Stimulated activated CD4-positive, alpha-beta T cell treated with anti-CD3 and anti-CD28 coated beads, Interleukin-12 subunit alpha, Interleukin-12 subunit beta, amount 100 ng/mL, for 4 hours (primary cell): Measurements from ENCODE around the gene C2orf68.
"Not testable (repeated sequence)": the region's sequence is repeated elsewhere in the genome, so short reads cannot be mapped to it uniquely, and the experiment has no call there.

Experiments used
- DNase-seq: peaks from one replicate; pipeline ENCODE4 v3.0.0-alpha.2; 2020

Gene C2orf68

DNA sequence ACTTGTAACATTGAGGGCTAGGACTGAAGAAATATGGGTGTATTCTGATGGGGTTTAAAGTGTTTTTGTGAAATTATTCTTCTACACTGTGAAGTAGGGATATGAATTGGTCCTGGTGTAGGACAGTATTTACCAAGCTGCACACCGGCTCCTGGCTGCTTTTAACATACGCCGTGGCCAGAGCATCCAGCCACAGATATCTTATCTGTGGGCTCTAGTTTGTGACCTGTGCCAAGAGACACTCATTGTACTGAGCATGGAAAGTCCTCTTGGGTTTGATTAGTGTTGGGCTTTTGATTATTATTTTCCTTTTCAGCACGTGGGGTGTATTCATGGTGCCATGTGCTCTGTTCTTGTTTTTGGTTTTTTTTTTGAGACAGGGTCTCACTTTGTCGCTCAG, 12.1 kb upstream of the C2orf68 start:
- no peak for DNase-seq

- DNase-seq, result no peak
Measured at GRCh38 chr2:85621338-85621737, 9.5 kb upstream of the C2orf68 start.

GRCh38 chr2:85619617-85620016, 7.8 kb upstream of the C2orf68 start:
- DNase-seq, result no peak

- not testable (repeated sequence) for DNase-seq
Measured at GRCh38 chr2:85617723-85618122, 5.9 kb upstream of the C2orf68 start.

- no peak for DNase-seq
Measured at GRCh38 chr2:85615413-85615728, 3.5 kb upstream of the C2orf68 start.

GRCh38 chr2:85614757-85615156, 2.9 kb upstream of the C2orf68 start:
- DNase-seq, result not testable (repeated sequence)

- DNase-seq, result no peak
Measured at GRCh38 chr2:85613717-85614515, 2.0 kb upstream of the C2orf68 start.

GRCh38 chr2:85611217-85611704, 605 bp downstream of the C2orf68 start:
- no peak for DNase-seq

DNA sequence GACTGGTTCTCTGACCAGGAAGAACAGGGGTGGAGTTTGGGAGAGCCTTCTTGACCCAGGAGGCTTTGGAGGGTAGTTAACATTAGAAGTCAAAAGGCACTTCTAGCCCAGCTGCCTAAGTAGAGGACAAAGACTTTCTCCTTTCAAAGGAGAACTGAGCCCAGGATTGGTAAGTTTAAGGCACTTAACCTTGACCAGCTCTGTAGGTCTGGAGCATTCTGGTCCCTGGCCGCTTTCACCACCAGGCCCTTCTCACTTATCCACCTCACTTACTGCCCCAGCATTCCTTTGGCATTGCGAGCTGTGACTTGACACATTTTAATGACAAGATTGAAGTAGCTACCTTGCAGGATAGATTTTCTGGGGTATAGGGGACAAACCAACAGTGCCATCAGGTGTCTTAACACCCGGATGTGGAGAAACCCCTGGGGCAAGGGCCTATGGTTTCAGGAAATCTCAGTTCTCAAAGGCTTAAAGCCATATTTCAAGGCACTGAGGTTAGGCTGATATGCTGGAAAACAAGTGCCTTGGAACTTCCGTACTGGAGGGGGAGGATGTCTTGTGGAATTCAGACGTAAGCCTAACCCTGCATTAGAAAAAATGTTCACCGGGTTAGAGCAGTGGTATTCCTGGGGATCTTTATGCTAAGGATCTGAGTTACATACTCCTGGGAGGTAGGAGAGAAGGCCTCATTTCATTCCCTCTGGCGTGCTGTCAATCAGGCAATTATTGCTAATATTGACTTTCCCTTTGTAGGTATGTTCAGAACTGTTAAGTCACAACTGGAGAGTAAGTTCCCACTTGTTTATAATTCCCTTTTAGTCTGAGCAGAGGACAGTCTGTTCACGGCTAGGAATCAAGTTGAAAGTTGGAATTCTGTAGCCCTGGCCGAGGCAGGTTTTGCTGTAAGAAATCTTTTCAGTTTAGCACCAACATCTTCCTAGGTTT, 4.3 kb downstream of the C2orf68 start:
- DNase-seq, result no peak

DNA sequence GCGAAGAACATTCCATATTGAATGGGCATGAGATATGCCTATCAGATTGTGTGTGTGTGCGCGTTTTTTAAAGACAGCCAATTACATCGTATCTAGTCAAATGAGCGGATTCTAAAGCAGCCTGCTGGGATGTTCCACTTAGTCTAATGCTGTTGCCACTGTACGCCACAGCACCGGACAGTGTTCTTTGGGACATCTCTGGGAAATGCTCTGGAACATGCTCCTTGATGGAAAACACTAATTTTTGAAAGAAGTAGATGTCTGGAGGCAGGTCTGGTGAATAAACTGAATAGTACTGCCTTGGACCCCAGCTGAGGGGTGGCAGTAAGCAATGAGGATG, 5.8 kb downstream of the C2orf68 start:
- DNase-seq, result no peak

GRCh38 chr2:85605406-85606115, 6.3 kb downstream of the C2orf68 start:
- no peak for DNase-seq

GRCh38 chr2:85604568-85605339, 7.1 kb downstream of the C2orf68 start:
- no peak for DNase-seq

- DNase-seq, result not testable (repeated sequence)
Measured at GRCh38 chr2:85604133-85604444, 7.8 kb downstream of the C2orf68 start.

GRCh38 chr2:85602476-85603234, 9.2 kb downstream of the C2orf68 start, which contains the start of gene TMEM150A:
Gene TMEM150A, minus strand, starts transcription at chr2:85602698. Its CDS starts 750 bp downstream, at chr2:85601948.
- DNase-seq, result peak; percentile 88

GRCh38 chr2:85601771-85602475, 9.9 kb downstream of the C2orf68 start:
- DNase-seq, result no peak

DNA sequence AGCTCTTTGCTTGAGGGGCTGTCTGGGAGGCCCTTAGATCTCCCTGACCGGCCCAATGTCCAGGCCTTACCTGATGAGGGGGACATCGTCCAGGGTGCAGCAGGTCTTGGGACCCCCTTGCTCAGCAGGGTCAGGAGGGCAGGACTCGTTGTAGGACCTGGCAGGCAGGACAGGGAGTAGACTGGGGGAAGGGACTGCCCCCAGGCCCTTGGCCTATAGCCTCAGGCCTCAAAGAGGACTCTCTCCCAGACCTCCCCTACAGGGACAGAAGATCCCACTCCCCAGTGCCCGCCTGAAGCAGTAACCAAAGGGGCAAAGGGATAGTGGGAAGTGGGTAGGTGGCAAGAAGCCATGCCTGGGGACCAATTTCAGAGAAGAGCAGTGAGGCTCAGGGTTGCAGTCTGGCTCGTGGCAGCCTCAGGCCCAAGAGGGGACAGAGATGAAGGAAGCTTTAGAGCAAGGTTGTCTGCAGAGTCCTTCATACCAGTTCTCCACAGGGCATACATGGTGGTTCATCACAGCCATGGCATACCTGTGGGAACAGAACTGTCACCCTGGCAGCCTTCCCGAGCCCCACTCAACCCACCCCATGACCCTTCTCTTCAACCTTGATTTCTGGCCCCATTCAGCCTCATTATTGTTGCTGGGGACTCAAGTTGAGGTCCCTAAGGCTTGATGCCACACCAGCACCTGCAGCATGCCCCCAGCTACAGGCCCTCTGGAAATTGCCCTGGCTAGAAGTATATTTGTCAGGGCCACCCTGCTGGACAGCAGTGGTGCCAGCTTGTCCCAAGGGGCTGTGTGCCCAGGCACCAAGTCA, 10.7 kb downstream of the C2orf68 start:
- DNase-seq, result no peak

- no peak for DNase-seq
Measured at GRCh38 chr2:85600235-85600575, 11.7 kb downstream of the C2orf68 start.

DNA sequence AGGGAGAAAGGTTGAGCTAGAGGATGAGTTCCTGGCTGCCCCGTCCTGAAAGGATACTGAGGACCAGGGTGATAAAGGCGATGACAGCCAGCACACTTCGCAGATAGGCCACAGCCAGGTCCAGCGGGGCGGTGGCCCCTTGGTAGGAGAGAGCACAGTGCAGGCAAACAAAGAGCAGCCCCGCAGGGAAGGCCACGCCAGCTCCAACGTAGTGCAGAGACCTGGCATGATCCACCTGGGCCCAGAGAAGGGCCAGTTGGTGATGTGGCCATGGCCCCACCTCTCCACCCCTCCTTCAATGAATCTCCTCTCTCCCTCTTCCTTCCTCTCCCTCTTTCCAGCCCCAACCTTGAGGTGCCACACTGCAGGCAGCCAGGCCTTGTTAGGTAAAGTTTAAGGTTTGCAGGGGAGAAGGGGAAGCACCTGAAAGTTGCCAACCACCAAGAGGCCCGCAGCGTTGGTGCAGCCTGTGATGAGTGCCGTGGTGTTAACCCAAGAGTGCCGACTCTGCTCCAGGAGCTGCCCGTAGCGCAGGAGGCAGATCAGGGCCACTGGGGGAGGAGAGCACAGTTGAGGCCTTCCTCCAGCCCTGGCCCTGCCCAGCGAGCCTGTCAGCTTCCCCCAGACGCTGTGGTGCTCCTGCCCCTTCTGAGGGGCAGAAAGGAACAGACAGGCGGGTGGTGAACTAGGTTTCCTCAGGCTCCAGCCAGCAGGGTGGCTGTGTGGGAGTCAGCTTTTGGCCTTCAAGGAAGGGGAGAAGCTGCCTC, 12.2 kb downstream of the C2orf68 start:
- DNase-seq, result no peak

DNA sequence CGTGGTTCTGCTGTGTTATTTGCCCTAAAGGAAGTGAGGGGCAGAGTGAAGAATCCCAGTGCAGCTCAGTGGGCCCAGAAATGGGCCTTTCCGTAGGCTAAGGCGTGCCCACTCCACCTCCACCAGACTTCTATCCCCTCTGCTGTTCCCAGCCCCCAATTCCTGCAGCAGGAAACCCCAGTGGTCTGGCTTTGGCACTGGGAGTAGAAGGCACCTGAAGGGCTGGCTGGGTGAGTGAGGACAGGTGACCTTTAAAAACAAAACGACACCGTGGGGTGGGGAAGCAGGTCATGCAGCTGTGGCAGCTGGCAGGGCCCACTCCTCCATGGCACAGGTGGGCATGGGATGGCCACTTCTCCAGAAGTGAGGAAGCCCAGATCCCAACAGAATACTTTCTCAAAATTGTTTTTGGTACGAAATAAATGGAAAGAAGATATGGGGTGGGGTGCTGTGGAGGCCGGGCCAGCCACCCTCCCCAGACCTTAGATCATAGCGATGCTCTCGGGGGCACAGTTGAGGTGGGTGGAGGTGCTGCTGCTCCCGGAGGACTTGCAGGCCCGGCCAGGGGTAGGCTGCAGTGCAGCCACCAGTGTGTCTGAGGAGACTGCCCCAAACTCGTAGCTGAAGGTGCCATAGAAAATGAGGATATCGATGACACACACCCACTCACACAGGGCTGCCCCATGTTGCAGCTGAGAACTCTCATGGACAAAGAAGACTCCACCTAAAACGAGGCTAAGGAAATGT, 13.1 kb downstream of the C2orf68 start:
- DNase-seq, result no peak
